Loucy (cell line): Measurements from ENCODE around the gene B4GALNT3.

Experiments used
- H2AFZ ChIP-seq: fragments of 200-600 bp; sonication (generic); 2 replicates; pipeline ENCODE4 v1.6.0; 2016; ENCODE audit warnings: antibody characterized with exemption, mild to moderate bottlenecking, low read length, moderate library complexity
- H3F3A ChIP-seq: fragments of 200-600 bp; 2 replicates; pipeline ENCODE4 v1.6.0; 2016; ENCODE audit warnings: antibody characterized with exemption, low read depth, mild to moderate bottlenecking
- H3K27me3 ChIP-seq: fragments of 200-600 bp; sonication (generic); 2 replicates; pipeline ENCODE4 v1.6.1; 2014; ENCODE audit warnings: low read length, mild to moderate bottlenecking; ENCODE audit not compliant: insufficient read depth, poor library complexity, severe bottlenecking
- H3K36me3 ChIP-seq: fragments of 200-600 bp; sonication (generic); 2 replicates; pipeline ENCODE4 v1.6.1; 2016; ENCODE audit warnings: low read length; ENCODE audit not compliant: insufficient read depth
- H3K4me1 ChIP-seq: fragments of 200-600 bp; sonication (generic); 2 replicates; pipeline ENCODE4 v1.5.1; 2014; ENCODE audit warnings: low read length, mild to moderate bottlenecking; ENCODE audit not compliant: insufficient read depth, poor library complexity, severe bottlenecking
- H3K4me2 ChIP-seq: fragments of 200-600 bp; sonication (generic); 2 replicates; pipeline ENCODE4 v1.6.0; 2014; ENCODE audit warnings: antibody characterized with exemption, low read length, low read depth, mild to moderate bottlenecking; ENCODE audit not compliant: poor library complexity, severe bottlenecking
- H3K4me3 ChIP-seq: fragments of 200-600 bp; sonication (generic); 2 replicates; pipeline ENCODE4 v1.5.1; 2014; ENCODE audit warnings: low read length, mild to moderate bottlenecking, mixed read lengths; ENCODE audit not compliant: poor library complexity, severe bottlenecking
- H3K79me2 ChIP-seq: fragments of 200-600 bp; sonication (generic); 2 replicates; pipeline ENCODE4 v1.6.1; 2014; ENCODE audit warnings: low read length; ENCODE audit not compliant: insufficient read depth
- H3K9ac ChIP-seq: fragments of 200-600 bp; sonication (generic); 2 replicates; pipeline ENCODE4 v1.6.0; 2014; ENCODE audit warnings: mild to moderate bottlenecking, low read depth, low read length, moderate library complexity; ENCODE audit not compliant: poor library complexity, severe bottlenecking
- H3K9me2 ChIP-seq: fragments of 200-600 bp; sonication (generic); replicated peaks from 2 replicates; pipeline ENCODE4 v1.6.1; 2016; ENCODE audit warnings: low read depth, low read length, mixed read lengths
- H3K9me3 ChIP-seq: fragments of 200-600 bp; sonication (generic); 2 replicates; pipeline ENCODE4 v1.6.1; 2014; ENCODE audit warnings: mild to moderate bottlenecking, antibody characterized with exemption, low read length, low read depth; ENCODE audit not compliant: insufficient read depth
- H4K20me1 ChIP-seq: fragments of 200-600 bp; sonication (generic); 2 replicates; pipeline ENCODE4 v1.6.0; 2014; ENCODE audit warnings: antibody characterized with exemption, low read length, mild to moderate bottlenecking; ENCODE audit not compliant: insufficient read depth, poor library complexity, severe bottlenecking
- EZH2phosphoT487 ChIP-seq: fragments of 200-600 bp; IDR thresholded peaks from 2 replicates; pipeline ENCODE4 v1.6.1; 2018; ENCODE audit warnings: antibody characterized with exemption, mild to moderate bottlenecking, moderate library complexity, borderline replicate concordance
- TF ChIP-seq, protein P1 (sequence below): fragments of 200-600 bp; sonication (generic); conservative IDR thresholded peaks from 2 replicates; pipeline ENCODE4 v1.5.1; 2014; ENCODE audit warnings: mild to moderate bottlenecking, antibody characterized with exemption, low read length

Gene B4GALNT3

GRCh38 chr12:546920-547845 lies 87.4 kb downstream of the B4GALNT3 start:
- Histone ChIP-seq H3K79me2 (no peaks in the 10 kb centered on the region), H4K20me1 (no peaks in the 10 kb centered on the region), H3K9ac (peak overlapping the region; percentile 14), H3K27me3 (no peaks in the 10 kb centered on the region), H3K9me3 (no peaks in the 10 kb centered on the region), H3F3A (no peaks in the 10 kb centered on the region), H3K4me1 (peaks cover 25% of the 10 kb centered on the region), H2AFZ (peak overlapping the region; percentile 63), H3K4me3 (peak overlapping the region; percentile 18), H3K4me2 (peak overlapping the region; percentile 40), H3K9me2 (no peaks in the 10 kb centered on the region), H3K36me3 (no peaks in the 10 kb centered on the region)
- no peak for TF ChIP-seq EZH2phosphoT487
- TF ChIP-seq, protein P1, sequence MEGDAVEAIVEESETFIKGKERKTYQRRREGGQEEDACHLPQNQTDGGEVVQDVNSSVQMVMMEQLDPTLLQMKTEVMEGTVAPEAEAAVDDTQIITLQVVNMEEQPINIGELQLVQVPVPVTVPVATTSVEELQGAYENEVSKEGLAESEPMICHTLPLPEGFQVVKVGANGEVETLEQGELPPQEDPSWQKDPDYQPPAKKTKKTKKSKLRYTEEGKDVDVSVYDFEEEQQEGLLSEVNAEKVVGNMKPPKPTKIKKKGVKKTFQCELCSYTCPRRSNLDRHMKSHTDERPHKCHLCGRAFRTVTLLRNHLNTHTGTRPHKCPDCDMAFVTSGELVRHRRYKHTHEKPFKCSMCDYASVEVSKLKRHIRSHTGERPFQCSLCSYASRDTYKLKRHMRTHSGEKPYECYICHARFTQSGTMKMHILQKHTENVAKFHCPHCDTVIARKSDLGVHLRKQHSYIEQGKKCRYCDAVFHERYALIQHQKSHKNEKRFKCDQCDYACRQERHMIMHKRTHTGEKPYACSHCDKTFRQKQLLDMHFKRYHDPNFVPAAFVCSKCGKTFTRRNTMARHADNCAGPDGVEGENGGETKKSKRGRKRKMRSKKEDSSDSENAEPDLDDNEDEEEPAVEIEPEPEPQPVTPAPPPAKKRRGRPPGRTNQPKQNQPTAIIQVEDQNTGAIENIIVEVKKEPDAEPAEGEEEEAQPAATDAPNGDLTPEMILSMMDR, result peak; percentile 99

- Histone ChIP-seq H4K20me1 (no peaks in the 10 kb centered on the region), H3F3A (no peaks in the 10 kb centered on the region), H3K27me3 (no peaks in the 10 kb centered on the region), H3K4me1 (peaks cover 32% of the 10 kb centered on the region), H3K9me2 (no peaks in the 10 kb centered on the region), H3K4me2 (no peak overlapping the region), H2AFZ (peak overlapping the region; percentile 63; the same call in 1 of the 2 replicates), H3K36me3 (no peaks in the 10 kb centered on the region), H3K79me2 (no peaks in the 10 kb centered on the region), H3K4me3 (no peak overlapping the region), H3K9ac (no peak overlapping the region), H3K9me3 (no peaks in the 10 kb centered on the region)
- no peak for TF ChIP-seq EZH2phosphoT487
- TF ChIP-seq, protein P1, result no peak
Observed at GRCh38 chr12:547883-548470, 88.2 kb downstream of the B4GALNT3 start.

GRCh38 chr12:549476-550082 lies 89.8 kb downstream of the B4GALNT3 start:
- Histone ChIP-seq H3K9ac (no peak overlapping the region), H3K27me3 (no peaks in the 10 kb centered on the region), H3K4me3 (no peak overlapping the region)

More at GRCh38 chr12:549476-550082, 89.8 kb downstream of the B4GALNT3 start:
- Histone ChIP-seq H3K4me1 (peaks cover 40% of the 10 kb centered on the region), H4K20me1 (no peaks in the 10 kb centered on the region), H3F3A (no peaks in the 10 kb centered on the region), H2AFZ (no peak overlapping the region), H3K36me3 (no peaks in the 10 kb centered on the region), H3K79me2 (no peaks in the 10 kb centered on the region), H3K4me2 (no peak overlapping the region), H3K9me2 (no peaks in the 10 kb centered on the region), H3K9me3 (no peaks in the 10 kb centered on the region)
- no peak for TF ChIP-seq EZH2phosphoT487
- TF ChIP-seq, protein P1, result no peak
